Measurements from ENCODE around the gene SIN3A.
"Not testable (repeated sequence)": the region's sequence is repeated elsewhere in the genome, so short reads cannot be mapped to it uniquely, and the experiment has no call there.

Gene SIN3A

GRCh38 chr15:75332093-75332492 lies 119.4 kb downstream of the SIN3A start:
- DNase-seq, result not testable (repeated sequence)

- DNase-seq, result no peak
These were observed 121.9 kb downstream of the SIN3A start for GRCh38 chr15:75329571-75329970.

- no peak for DNase-seq
These were observed 122.8 kb downstream of the SIN3A start for GRCh38 chr15:75328493-75329314.

- DNase-seq, result no peak
These were observed 124.0 kb downstream of the SIN3A start for GRCh38 chr15:75327491-75327890.

- no peak for DNase-seq
These were observed 124.5 kb downstream of the SIN3A start for GRCh38 chr15:75327005-75327404.

GRCh38 chr15:75325922-75326321 lies 125.6 kb downstream of the SIN3A start:
- no peak for DNase-seq

GRCh38 chr15:75321711-75322110 lies 129.8 kb downstream of the SIN3A start:
- no peak for DNase-seq
